Body of pancreas (tissue), 4 donors: ENCODE results near the gene MIB2.

Source experiments
- CTCF ChIP-seq, 7 experiments: fragments of 450-650 bp in 4 of 7; fragments of 200-600 bp in 3 of 7; sonication (generic) in 3 of 7; IDR thresholded peaks; one replicate each; pipeline ENCODE4 v1.5.1; 2016 to 2019; ENCODE audit warnings: antibody characterized with exemption in 7 of 7
- POLR2A ChIP-seq, 3 donors: fragments of 450-650 bp; IDR thresholded peaks; one replicate each; pipeline ENCODE4 v1.6.1; 2016; ENCODE audit warnings: antibody characterized with exemption in 3 of 3, mild to moderate bottlenecking in 2 of 3

GRCh38 chr1:1669468-1670440 is 54.5 kb downstream of the MIB2 start:
- no peak for TF ChIP-seq CTCF (IDR thresholded peaks at IDR 0.05)
- no peak for TF ChIP-seq POLR2A (IDR thresholded peaks at IDR 0.05)
